ENCODE results near the gene IMMP2L.
"Not testable (repeated sequence)": the region's sequence is repeated elsewhere in the genome, so short reads cannot be mapped to it uniquely, and the experiment has no call there.

The IMMP2L gene

DNA sequence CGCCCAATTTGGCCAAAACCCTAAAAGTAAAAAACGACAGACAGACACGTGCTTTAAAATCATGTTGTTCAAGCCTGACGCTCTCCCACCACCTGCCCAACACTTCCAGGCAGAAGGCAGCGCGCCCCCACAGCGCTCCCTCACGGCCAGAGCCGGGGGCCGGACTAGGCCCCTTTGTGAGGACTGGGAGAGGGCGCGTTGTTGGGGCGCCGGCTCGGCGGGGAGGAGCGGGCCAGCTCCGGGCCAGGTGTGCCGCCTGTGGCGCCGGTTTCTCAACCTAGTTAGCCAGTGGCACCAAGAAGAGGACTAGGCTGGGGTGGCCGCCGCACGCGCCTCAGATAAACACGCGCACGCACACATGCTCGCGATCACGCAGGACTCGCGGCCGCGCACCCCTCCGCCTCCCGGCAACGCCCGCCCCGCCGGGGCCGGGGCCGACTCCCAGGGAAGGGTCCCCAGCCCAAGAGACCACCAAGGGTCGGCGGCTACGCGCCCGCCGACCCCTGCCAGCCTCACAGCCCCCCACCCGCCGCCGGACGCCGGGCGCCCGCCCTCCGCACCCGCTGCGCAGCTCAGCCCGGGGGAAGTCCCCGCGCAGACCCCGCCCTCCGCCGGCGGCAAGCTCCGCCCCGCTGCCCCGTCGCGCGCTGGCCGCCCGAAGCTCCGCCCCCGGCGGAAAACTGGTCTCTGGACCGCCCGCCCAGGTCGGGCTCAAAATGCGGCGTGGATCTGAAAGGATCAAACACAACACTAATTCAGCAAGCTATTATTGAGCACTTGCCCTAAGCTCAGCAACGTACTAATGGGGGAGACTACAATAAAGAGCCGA is at the start of gene IMMP2L:
TSS of gene IMMP2L (minus strand) at position 589 of the 829 bp plus-strand sequence.
- DNase-seq: peak; percentile 94

- DNase-seq: not testable (repeated sequence)
Measured at GRCh38 chr7:111609483-111610254, 47.4 kb upstream of the IMMP2L start.

DNA sequence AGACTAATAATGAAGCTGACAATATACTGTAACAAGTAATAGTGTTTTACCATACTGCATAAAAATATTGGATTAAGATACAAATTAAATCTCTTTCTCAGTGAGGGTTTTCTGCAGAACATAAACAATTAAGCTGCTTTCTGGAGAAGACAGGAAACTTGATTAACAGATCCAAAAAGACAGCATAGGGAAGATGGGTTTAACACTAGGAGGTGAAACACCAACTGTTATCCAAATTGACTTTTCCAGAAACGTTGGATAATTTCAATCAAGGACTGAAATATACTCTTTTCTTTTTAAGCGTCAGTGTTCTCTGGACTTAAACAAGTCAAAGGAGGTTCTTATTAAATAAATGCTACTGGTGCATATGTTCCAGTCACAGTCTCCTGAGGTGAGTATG is 45.3 kb upstream of the IMMP2L start:
- no peak for DNase-seq

DNA sequence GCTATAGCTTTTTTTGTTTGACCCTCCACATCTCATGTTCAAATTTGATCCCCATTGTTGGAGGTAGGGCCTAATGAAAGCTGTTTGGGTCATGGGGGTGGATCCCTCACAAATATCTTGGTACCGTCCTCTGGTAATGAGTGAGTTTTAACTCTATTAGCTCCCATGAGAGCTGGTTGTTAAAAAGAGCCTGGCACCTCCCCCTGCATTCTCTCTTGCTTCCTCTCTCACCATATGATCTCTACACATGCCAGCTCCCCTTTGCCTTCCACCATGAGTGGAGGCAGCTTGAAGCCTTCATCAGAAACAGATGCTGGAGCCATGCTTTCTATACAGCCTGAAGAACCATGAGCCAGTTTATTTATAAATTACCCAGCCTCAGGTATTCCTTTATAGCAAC is 43.0 kb upstream of the IMMP2L start:
- DNase-seq: no peak

DNA sequence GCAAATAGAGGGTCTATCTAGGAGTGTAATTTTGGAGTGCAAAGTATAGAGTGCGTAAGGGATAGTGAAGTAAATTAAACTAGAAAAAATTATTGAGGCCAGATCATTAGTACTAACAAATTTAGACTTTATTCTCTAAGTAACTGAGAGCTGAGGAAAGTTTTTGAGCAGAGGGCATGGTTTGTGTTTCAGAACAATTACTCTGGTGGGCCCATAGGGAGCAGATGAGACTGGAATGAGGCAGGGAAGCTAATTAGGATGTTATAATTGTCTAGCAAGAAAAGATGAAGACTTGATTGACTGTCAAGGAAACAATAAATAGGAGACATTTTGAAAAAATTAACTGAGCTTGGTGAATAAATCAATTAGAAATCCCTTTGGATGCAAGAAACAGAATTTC is 37.8 kb upstream of the IMMP2L start:
- no peak for DNase-seq

- no peak for DNase-seq
Measured at GRCh38 chr7:111595780-111596179, 33.5 kb upstream of the IMMP2L start.

- no peak for DNase-seq
Measured at GRCh38 chr7:111594602-111595001, 32.3 kb upstream of the IMMP2L start.

DNA sequence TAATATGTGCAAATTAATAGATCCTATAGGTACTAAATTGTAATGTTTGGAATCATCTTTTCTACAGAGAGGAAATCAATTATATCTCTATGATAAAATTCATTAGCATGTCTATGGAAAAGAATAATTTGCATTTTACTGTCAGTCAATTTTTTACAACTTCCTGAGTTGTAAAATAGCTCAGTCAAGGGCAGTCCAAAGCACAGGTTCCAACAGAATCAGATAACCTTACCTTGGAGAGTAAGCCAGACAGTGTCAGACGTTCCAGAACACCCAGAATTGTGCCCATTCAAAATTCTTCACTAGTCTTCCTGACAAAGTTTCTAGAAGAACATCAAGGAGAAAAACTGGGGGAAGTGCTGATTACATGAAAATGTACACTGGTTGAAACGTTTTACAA is 31.1 kb upstream of the IMMP2L start:
- DNase-seq: no peak

DNA sequence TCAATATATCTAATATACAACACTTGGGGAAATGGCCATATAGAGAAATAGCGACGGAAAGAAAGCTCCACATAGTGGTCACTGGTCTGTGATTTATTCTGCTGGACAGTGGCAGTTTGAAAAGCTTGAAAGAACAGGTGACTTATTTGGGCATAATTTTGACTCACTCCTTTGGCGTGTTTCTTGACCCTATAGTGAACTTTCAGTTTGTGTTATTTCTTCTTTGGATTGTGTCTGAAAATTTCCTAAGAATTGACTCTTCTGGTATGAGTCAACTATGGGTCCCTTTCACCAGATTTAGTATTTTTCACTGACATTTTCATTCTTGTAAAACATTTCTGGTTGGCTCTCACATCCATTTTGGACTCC is 25.8 kb upstream of the IMMP2L start:
- DNase-seq: no peak

DNA sequence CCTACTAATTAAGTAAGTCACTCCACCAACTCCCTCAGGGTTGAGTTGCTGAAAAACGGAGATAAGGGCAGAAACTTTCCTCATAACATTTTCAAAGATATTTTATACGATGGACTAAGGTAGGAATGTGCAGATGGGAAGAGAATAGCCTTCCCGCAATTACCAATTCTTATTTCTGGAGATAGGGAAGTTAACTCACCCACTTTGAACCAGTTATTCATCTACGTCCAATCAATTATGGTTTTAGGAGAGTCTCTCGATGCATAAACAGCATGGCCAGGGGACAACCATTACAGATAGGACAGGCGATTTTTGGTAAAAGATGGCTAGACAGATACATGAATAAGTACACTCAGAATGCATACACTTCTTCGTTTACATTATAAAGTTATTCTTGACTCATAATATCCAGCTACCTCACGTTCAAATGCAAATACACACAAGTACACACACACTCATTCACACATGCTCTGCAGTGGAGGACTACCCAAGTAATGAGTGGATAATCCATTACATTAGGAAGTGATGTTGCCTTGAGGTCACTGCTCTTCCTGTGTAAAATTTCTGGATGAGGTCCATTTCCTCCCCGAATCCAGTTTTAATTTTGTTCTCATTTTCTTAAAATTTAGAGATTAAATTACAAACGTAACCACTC is 25.2 kb upstream of the IMMP2L start:
- no peak for DNase-seq

DNA sequence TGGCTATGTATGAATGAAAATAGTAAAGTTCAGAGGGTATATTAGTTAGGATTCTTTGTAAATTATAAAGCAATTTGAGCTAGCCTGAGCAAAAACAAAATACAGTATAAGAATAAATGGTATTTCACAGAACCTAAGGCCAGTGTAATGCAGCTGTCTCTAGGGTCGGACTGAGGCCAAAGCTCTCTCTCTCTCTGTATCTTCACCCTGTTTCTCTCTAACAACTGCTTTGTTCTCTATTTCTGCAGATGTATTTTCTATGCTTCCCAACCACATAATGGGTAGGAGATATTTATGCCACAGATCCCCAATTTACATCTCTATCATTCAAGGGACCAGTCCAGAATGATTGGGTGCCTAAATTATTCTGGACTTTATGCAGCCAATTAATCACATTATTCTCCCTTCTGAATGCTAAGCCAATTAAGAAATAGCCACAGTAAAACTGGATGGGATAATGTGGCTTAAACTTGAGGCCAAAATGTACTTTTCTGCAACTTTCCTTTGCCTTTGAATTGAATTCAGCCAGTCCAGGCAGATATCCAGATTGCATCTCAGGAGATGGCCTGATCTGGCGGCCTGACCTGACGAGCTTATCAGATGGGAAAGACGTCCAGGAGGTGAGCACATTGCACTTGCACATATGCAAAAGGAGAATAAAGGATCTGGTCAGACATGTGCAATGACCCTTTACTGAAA is 24.6 kb upstream of the IMMP2L start:
- DNase-seq: no peak

- DNase-seq: not testable (repeated sequence)
Measured at GRCh38 chr7:111581784-111582488, 19.6 kb upstream of the IMMP2L start.

- DNase-seq: not testable (repeated sequence)
Measured at GRCh38 chr7:111581207-111581606, 18.9 kb upstream of the IMMP2L start.

GRCh38 chr7:111578754-111579153 is 16.5 kb upstream of the IMMP2L start:
- no peak for DNase-seq

DNA sequence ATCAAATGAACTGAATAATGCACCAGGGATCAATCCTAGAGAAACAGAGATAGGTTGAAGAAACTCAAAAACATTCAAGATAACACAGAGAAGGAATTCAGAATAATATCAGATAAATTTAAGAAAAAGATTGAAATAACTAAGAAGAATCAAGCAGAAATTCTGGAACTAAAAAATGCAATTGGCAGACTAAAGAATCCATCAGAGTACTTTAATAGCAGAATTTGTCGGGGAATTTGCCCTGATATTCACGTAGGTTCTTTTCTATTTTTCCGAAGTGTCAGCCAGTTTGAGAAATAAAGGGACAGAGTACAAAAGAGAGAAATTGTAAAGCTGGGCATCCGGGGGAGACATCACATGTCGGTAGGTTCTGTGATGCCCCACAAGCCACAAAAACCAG is 9.4 kb upstream of the IMMP2L start:
- DNase-seq: no peak

GRCh38 chr7:111568870-111569462 is 6.7 kb upstream of the IMMP2L start:
- DNase-seq: no peak

GRCh38 chr7:111568419-111568818 is 6.1 kb upstream of the IMMP2L start:
- no peak for DNase-seq

DNA sequence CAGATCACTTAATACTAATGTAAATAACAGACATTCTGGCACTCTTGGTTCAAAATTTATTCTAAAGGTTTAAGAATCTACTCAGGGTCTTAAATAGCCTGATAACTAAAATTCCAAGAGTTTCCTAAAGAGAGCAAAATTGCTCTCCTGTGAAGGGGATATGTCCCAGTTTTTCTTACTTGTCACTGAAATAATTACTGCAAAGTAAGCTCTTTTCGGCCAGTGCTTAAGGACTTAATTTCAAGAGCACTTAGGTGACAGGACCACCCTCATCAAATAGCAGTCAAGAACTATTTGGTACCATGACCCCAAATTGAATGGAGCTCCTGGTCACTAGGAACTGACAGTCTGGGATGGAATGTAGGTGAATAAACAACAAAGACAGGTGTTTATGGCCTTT is 1.8 kb upstream of the IMMP2L start:
- no peak for DNase-seq

- peak; percentile 53 for DNase-seq
Measured at GRCh38 chr7:111561654-111561903, 713 bp downstream of the IMMP2L start.

- no peak for DNase-seq
Measured at GRCh38 chr7:111560773-111561653, 1.3 kb downstream of the IMMP2L start.

DNA sequence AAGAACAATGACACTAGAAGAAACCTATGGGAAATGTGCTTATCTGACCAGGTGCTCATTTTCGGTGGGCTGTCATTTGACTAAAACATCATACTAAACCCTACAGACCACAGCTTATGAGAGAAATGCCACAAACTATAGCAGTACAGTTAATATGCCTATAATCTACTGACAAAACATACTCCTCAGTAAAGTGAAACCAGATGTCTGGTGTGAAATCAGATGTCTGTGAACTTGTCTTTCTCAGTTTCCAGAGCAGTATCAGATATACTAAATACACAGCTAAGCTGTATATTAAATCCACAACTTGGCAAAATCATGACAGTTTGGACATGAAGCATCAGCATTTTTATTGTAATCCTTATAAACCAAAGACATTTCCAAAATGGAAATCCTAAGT is 3.3 kb downstream of the IMMP2L start:
- DNase-seq: no peak
